Endothelial cell of umbilical vein (primary cell): ENCODE results near the gene SHCBP1L. TPM values are rescaled to one million over a fixed set of nuclear protein-coding genes. Genes with fewer than 3 reads are reported as not detected.

Source experiments
- BruUV-seq: library from RNA; stranded (reverse); fragments of 400-500 nt; replicated peaks from 2 replicates; lab custom pipeline; 2021; lab: Mats Ljungman, UMichigan
- CTCF ChIA-PET: fragments of 300-600, 350-600 bp; sonication (Branson Sonifier 250); formaldehyde crosslinking; loops from one replicate; lab custom pipeline; 2021; ENCODE audit warnings: antibody characterized with exemption, inconsistent platforms; lab: Charles Lee
- POLR2A ChIA-PET: fragments of 300-600, 350-600 bp; sonication (Branson Sonifier 250); formaldehyde crosslinking; loops from one replicate; lab custom pipeline; 2021; ENCODE audit warnings: antibody characterized with exemption, inconsistent platforms; lab: Charles Lee
- DNase-seq: peaks from one replicate; pipeline ENCODE4 v3.0.0-alpha.2; 2011; ENCODE audit warnings: low read depth, low spot score
- FAIRE-seq: peaks from 2 replicates; lab custom pipeline; 2011; peaks lifted over from hg19 to GRCh38; lab: Jason Lieb, UNC
- H2AFZ ChIP-seq: 2 replicates; pipeline ENCODE4 v1.6.0; 2012; ENCODE audit warnings: low read depth, low read length, control low read depth, inconsistent platforms
- H3K27ac ChIP-seq: 2 replicates; pipeline ENCODE4 v1.5.1; 2011; ENCODE audit warnings: low read depth, mild to moderate bottlenecking, control low read depth, low read length, moderate library complexity; ENCODE audit not compliant: insufficient read depth
- H3K27me3 ChIP-seq, 2 experiments: 2 replicates each; pipeline versions ENCODE4 v1.6.0 to v1.6.1; 2011; ENCODE audit warnings: low read length in 2 of 2, mixed read lengths in 1 of 2; ENCODE audit not compliant: control insufficient read depth in 2 of 2, insufficient read depth in 2 of 2
- H3K36me3 ChIP-seq, 2 experiments: 2 replicates in 1 of 2; 3 replicates in 1 of 2; pipeline ENCODE4 v1.5.1; 2011; ENCODE audit warnings: low read length in 2 of 2, mild to moderate bottlenecking in 1 of 2, moderate library complexity in 1 of 2; ENCODE audit not compliant: control insufficient read depth in 2 of 2, insufficient read depth in 2 of 2; ENCODE audit errors: extremely low read depth in 1 of 2
- H3K4me1 ChIP-seq: 3 replicates; pipeline ENCODE4 v1.5.1; 2011; ENCODE audit warnings: mild to moderate bottlenecking, low read length; ENCODE audit not compliant: control insufficient read depth, insufficient read depth; ENCODE audit errors: extremely low read depth
- H3K4me2 ChIP-seq: 2 replicates; pipeline ENCODE4 v1.6.1; 2011; ENCODE audit warnings: low read length, control low read depth, mixed read lengths; ENCODE audit not compliant: insufficient read depth
- H3K4me3 ChIP-seq, 3 experiments: fragments of 200-600 bp in 1 of 3; sonication (generic), shearing (Covaris generic) in 1 of 3; replicated peaks in 1 of 3; 2 replicates each; pipeline ENCODE4 v1.5.1; 2011 to 2016; ENCODE audit warnings: control low read depth in 3 of 3, low read length in 3 of 3, mild to moderate bottlenecking in 2 of 3, inconsistent platforms in 1 of 3, low read depth in 1 of 3, moderate library complexity in 1 of 3; ENCODE audit not compliant: insufficient read depth in 1 of 3
- H3K79me2 ChIP-seq: 2 replicates; pipeline ENCODE4 v1.6.0; 2012; ENCODE audit warnings: low read length, inconsistent platforms; ENCODE audit not compliant: control insufficient read depth, insufficient read depth
- H3K9ac ChIP-seq: replicated peaks from 2 replicates; pipeline ENCODE3; 2011; ENCODE audit warnings: low read length, control low read depth; ENCODE audit not compliant: insufficient read depth; ENCODE audit errors: extremely low read depth
- H3K9me1 ChIP-seq: replicated peaks from 3 replicates; pipeline ENCODE4 v1.6.0; 2011; ENCODE audit warnings: mild to moderate bottlenecking, low read length; ENCODE audit not compliant: control insufficient read depth, insufficient read depth; ENCODE audit errors: extremely low read depth
- H3K9me3 ChIP-seq: replicated peaks from 2 replicates; pipeline ENCODE4 v1.5.1; 2012; ENCODE audit warnings: low read length, inconsistent platforms; ENCODE audit not compliant: control insufficient read depth, insufficient read depth
- H4K20me1 ChIP-seq: replicated peaks from 2 replicates; pipeline ENCODE3; 2011; ENCODE audit warnings: mild to moderate bottlenecking, low read length; ENCODE audit not compliant: control insufficient read depth, insufficient read depth; ENCODE audit errors: extremely low read depth
- EZH2 ChIP-seq: IDR thresholded peaks from 2 replicates; pipeline ENCODE4 v1.6.1; 2012; ENCODE audit warnings: borderline replicate concordance, low read depth, mild to moderate bottlenecking, moderate library complexity, low read length, inconsistent platforms; ENCODE audit not compliant: severe bottlenecking
- FOS ChIP-seq: IDR thresholded peaks from 2 replicates; pipeline ENCODE4 v1.6.1; 2011; ENCODE audit warnings: mild to moderate bottlenecking, low read length, moderate library complexity, borderline replicate concordance; ENCODE audit not compliant: insufficient read depth
- GATA2 ChIP-seq: IDR thresholded peaks from 2 replicates; pipeline ENCODE4 v1.7.0; 2011; ENCODE audit warnings: low read depth, mild to moderate bottlenecking, moderate library complexity, mixed read lengths, low read length; ENCODE audit not compliant: insufficient read length, insufficient read depth
- JUN ChIP-seq: IDR thresholded peaks from 2 replicates; pipeline ENCODE4 v1.6.1; 2011; ENCODE audit warnings: borderline replicate concordance, low read depth; ENCODE audit not compliant: insufficient read length, insufficient read depth
- MYC ChIP-seq: IDR thresholded peaks from one replicate; pipeline ENCODE4 v1.6.1; 2011; ENCODE audit warnings: mild to moderate bottlenecking, low read depth, low read length
- POLR2A ChIP-seq: IDR thresholded peaks from 2 replicates; pipeline ENCODE4 v1.6.1; 2012; ENCODE audit warnings: low read depth, mild to moderate bottlenecking, control low read depth, low read length
- POLR2AphosphoS5 ChIP-seq: IDR thresholded peaks from 2 replicates; pipeline ENCODE4 v1.6.1; 2012; ENCODE audit warnings: low read depth, mild to moderate bottlenecking, control low read depth, low read length, moderate library complexity; ENCODE audit not compliant: insufficient read depth
- dilution Hi-C: fragments of 300-500 bp; cut with MboI; formaldehyde crosslinking; loops from one replicate; pipeline ENCODE4 v1.15.0; 2019; ENCODE audit warnings: low sequenced_read_pairs; ENCODE audit not compliant: extremely low pct_ligation_motif_present
- intact Hi-C: fragments of 100-400 bp; cut with micrococcal nuclease; formaldehyde crosslinking; loops from one replicate; pipeline ENCODE4 v1.10.0; 2022
- polyA plus RNA-seq, 4 experiments: library from polyadenylated mRNA; depleted of rRNA in 3 of 4; stranded (reverse) in 3 of 4; unstranded in 1 of 4; fragments of >200 nt; gene quantifications; 2 replicates each; pipeline versions ENCODE4 v1.2.1 to v1.2.3, GENCODE V29; 2011 to 2012; ENCODE audit warnings: missing spikeins in 1 of 4
- total RNA-seq: library from RNA; stranded (reverse); gene quantifications from 2 replicates; pipeline ENCODE4 v1.2.3, GENCODE V29; 2021
- TF ChIP-seq, protein P1 (sequence below), 2 donors: IDR thresholded peaks; 1 replicate in 1 of 2; 2 replicates in 1 of 2; pipeline ENCODE4 v1.5.1; 2011; ENCODE audit warnings: low read length in 2 of 2, mild to moderate bottlenecking in 2 of 2, moderate library complexity in 2 of 2, control low read depth in 1 of 2, inconsistent platforms in 1 of 2, low read depth in 1 of 2; ENCODE audit not compliant: insufficient read depth in 1 of 2; ENCODE audit errors: extremely low read depth in 1 of 2
- TF ChIP-seq, protein P2 (sequence below): IDR thresholded peaks from 2 replicates; pipeline ENCODE4 v1.6.1; 2011; ENCODE audit not compliant: insufficient read depth, insufficient read length

Gene SHCBP1L
- total and polyA plus RNA-seq, 2 donors (not counting 3 experiments of a cell fraction or from before 2014, with no cell fraction given): not detected

DNA sequence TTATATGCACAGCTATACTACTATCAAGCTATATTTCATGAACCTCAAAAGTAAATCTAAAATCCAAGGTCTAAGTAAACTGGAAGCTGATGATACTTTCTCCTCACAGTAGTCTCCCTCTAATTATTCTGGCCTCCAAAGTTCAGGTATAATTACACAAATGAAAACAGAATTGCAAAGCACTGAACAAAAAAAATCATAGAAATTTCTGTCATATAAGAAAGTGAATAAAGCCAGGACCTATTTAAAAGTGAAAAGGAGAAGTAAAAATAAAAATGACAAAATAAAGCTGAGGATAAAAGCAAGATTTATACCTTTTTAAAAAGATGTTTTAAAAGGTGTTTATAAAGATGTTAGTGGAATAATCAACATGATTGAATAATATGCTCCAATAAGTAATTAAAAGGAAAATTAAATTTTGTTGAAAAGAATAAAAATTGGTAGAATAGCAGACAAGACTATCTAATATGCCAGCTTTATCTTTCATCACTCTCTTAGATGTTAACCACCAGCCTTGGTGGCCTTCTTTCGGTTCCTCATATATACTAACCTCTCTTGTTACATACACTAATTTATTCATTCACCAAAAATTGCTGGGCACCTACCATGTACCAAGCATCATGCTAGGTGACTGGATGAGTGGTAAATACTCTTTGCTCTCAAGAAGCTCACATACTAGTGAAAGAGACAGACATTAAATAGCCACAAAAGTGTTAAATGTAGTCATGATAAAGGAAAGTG is 25.1 kb downstream of the SHCBP1L start:
- Histone ChIP-seq H3K9ac (no peak overlapping the region), H3K36me3 (no peaks in the 10 kb centered on the region), H3K4me1 (no peaks in the 10 kb centered on the region), H3K79me2 (no peaks in the 10 kb centered on the region), H3K4me2 (no peak overlapping the region), H3K27ac (no peak overlapping the region), H3K9me1 (no peaks in the 10 kb centered on the region), H2AFZ (no peak overlapping the region), H3K4me3 (no peak overlapping the region), H3K9me3 (no peaks in the 10 kb centered on the region), H3K27me3 (peaks cover 2 to 19% of the 10 kb centered on the region in 2 experiments), H4K20me1 (no peaks in the 10 kb centered on the region)
- dilution Hi-C loops: no loop called here
- TF ChIP-seq JUN (no peak), FOS (no peak), EZH2 (no peak), POLR2AphosphoS5 (no peak), POLR2A (no peak), GATA2 (no peak), MYC (no peak)
- TF ChIP-seq, protein P1, sequence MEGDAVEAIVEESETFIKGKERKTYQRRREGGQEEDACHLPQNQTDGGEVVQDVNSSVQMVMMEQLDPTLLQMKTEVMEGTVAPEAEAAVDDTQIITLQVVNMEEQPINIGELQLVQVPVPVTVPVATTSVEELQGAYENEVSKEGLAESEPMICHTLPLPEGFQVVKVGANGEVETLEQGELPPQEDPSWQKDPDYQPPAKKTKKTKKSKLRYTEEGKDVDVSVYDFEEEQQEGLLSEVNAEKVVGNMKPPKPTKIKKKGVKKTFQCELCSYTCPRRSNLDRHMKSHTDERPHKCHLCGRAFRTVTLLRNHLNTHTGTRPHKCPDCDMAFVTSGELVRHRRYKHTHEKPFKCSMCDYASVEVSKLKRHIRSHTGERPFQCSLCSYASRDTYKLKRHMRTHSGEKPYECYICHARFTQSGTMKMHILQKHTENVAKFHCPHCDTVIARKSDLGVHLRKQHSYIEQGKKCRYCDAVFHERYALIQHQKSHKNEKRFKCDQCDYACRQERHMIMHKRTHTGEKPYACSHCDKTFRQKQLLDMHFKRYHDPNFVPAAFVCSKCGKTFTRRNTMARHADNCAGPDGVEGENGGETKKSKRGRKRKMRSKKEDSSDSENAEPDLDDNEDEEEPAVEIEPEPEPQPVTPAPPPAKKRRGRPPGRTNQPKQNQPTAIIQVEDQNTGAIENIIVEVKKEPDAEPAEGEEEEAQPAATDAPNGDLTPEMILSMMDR (IDR thresholded peaks at IDR 0.05; ENCODE audit: extremely low read depth in 1 of 2, insufficient read depth in 1 of 2, low read depth in 1 of 2, low read length in 2 of 2): no peak
- TF ChIP-seq, protein P2, sequence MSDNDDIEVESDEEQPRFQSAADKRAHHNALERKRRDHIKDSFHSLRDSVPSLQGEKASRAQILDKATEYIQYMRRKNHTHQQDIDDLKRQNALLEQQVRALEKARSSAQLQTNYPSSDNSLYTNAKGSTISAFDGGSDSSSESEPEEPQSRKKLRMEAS: no peak
- no peak for FAIRE-seq
- BruUV-seq: no TSS peak
- POLR2A ChIA-PET: no interaction called here
- CTCF ChIA-PET: interaction anchor here (0.7 to 1.0 kb wide), 2 partner anchors 9 to 15 kb away, joined by 3 read pairs; no protein-coding TSS in a partner anchor
- no peak for DNase-seq
- intact Hi-C loops: no loop called here
